HUES48 (cell line): ENCODE measurements around the gene RPS24.

Source experiments
- H3K27ac ChIP-seq: one replicate; pipeline ENCODE4 v1.7.0; 2013; ENCODE audit warnings: low read depth, low read length, inconsistent platforms
- H3K27me3 ChIP-seq: 2 replicates; pipeline ENCODE4 v1.6.1; 2013; ENCODE audit warnings: mild to moderate bottlenecking, low read length; ENCODE audit not compliant: control insufficient read depth, insufficient read depth
- H3K36me3 ChIP-seq: 2 replicates; pipeline ENCODE4 v1.6.1; 2013; ENCODE audit warnings: low read length; ENCODE audit not compliant: control insufficient read depth, insufficient read depth
- H3K4me1 ChIP-seq: 2 replicates; pipeline ENCODE4 v1.6.1; 2013; ENCODE audit warnings: mild to moderate bottlenecking, low read length; ENCODE audit not compliant: control insufficient read depth, insufficient read depth
- H3K4me3 ChIP-seq: 2 replicates; pipeline ENCODE4 v1.5.1; 2013; ENCODE audit warnings: mild to moderate bottlenecking, low read depth, low read length
- H3K9ac ChIP-seq: 2 replicates; pipeline ENCODE4 v1.6.1; 2013; ENCODE audit warnings: mild to moderate bottlenecking, low read depth, low read length, moderate library complexity
- H3K9me3 ChIP-seq: 2 replicates; pipeline ENCODE4 v1.6.1; 2013; ENCODE audit warnings: low read length; ENCODE audit not compliant: control insufficient read depth, insufficient read depth

Gene RPS24

DNA sequence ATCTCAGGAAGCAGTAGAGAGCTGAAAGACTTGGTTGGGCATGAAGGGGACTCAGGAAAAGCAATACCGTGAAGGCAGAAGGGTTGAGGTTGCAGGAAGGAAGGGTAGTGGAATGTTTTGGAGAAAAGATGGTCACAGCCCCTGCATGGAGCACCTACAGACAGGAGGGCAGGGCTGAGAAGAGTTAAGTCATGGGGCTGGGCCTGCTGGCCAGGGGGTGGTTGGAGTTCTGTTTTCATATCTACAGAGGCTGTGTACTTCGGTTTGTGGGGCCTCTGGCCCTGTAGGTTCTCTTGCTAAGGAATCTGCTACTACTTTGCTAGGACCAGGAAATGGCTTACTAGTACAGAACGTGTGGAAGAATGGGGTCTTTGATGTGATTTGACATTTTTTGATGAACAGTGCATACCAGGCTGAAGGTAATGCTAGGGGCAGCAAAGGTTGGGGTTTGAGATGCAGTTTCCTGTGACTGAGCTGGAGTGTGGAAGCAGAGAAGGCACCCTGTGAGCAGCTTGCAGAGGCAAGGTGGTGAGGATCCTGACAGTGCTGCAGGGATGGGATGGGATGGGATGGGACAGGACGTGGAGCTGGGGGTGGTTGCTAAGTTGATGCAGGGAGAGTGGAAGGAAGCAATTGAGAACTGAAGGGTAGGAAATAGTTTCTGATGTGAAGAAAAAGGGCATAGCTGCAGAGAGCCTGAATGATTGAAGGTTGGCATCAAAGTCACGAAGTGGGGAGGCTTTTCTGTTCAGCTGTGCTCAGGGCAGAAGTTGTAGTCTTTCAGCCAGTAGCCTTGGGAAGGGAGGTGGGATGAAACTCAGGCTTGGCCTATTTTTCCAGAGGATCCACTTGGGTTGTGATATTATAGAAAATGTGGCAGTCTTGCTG lies 7.8 kb downstream of the RPS24 start:
- Histone ChIP-seq H3K9me3 (no peaks in the 10 kb centered on the region), H3K27ac (peak overlapping the region; percentile 44), H3K9ac (0 out of 2 replicates have a peak overlapping the region, but pooled peaks have one; percentile 12), H3K4me3 (no peak overlapping the region), H3K27me3 (no peaks in the 10 kb centered on the region), H3K4me1 (peaks cover 53% of the 10 kb centered on the region), H3K36me3 (peaks cover 64% of the 10 kb centered on the region)

DNA sequence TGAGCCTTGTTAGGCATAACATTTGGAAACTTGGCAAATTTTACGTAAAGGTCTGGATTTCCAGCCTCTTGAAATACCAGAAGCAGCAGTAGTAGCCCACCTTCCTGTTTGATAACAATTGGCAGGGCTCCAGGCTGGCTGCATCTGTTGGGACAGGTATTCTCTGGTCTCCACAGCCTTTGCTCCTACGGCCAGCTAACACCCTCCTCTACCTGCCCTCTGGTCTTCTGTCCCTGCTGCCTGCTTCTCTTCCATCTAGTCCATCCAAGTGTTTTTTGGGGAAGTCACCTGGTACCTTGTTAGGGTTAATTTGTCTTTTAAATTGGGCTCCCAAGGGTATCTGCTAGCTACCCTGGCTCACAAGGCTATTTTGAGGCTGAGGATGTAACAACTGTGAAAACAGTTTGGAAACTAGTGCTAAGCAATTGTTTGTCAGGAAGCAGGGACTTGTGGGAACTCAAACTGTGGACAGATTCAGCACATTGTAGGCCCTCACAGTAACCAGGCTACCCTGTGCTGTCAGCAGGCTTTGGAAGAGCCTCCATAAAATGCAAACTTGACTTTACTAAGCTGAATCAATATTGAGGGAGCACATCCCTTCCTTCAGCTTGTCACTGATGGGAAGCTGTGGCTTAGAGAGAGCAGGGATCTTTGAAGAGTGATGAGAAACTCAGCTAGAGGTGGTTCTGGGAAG lies 8.5 kb downstream of the RPS24 start:
- H3K4me1 ChIP-seq, result peaks cover 45% of the 10 kb centered on the region
- no peak overlapping the region for H3K9ac ChIP-seq
- H3K27ac ChIP-seq, result peak overlapping the region; percentile 44
- no peak overlapping the region for H3K4me3 ChIP-seq
- no peaks in the 10 kb centered on the region for H3K9me3 ChIP-seq
- peaks cover 56% of the 10 kb centered on the region for H3K36me3 ChIP-seq
- no peaks in the 10 kb centered on the region for H3K27me3 ChIP-seq

DNA sequence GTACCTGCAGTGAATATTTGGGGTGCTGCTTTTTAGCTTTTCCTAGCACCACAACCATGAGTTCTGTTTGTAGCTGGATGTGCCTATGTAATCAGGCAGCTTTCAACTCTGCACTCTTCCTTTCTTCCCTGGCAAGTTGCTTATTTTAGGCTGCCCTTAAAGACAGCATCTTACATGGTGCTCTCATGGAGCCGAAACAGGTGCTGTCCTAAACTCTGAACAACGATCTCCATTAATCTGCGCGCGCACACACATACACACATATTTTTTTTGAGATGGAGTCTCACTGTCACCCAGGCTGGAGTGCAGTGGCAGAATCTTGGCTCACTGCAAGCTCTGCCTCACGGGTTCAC lies 9.1 kb downstream of the RPS24 start:
- Histone ChIP-seq H3K4me3 (no peak overlapping the region), H3K9me3 (no peaks in the 10 kb centered on the region), H3K4me1 (peaks cover 43% of the 10 kb centered on the region), H3K36me3 (peaks cover 51% of the 10 kb centered on the region), H3K27me3 (no peaks in the 10 kb centered on the region), H3K27ac (no peak overlapping the region), H3K9ac (no peak overlapping the region)

DNA sequence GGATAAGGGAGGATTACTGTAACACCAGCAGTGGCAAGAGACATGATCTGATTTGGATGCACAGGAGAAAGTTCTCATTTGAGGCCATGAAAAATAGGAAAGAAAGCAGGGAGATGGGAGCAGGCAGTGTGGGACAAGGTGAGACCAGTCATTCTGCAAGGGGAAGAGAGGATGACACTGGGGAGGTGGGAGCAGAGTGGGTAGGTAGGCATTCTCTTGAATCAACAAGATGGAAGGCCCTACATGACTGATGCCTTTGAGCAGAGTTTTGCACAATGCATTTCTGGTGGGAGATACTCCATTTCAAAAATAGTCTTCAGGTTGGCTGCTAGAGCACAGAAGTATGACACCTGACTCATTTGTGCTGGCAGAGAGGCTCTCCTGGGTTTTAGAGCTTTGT lies 10.5 kb downstream of the RPS24 start:
- Histone ChIP-seq H3K27me3 (no peaks in the 10 kb centered on the region), H3K9me3 (no peaks in the 10 kb centered on the region), H3K36me3 (peaks cover 36% of the 10 kb centered on the region), H3K9ac (no peak overlapping the region), H3K27ac (no peak overlapping the region), H3K4me1 (peaks cover 30% of the 10 kb centered on the region), H3K4me3 (no peak overlapping the region)

DNA sequence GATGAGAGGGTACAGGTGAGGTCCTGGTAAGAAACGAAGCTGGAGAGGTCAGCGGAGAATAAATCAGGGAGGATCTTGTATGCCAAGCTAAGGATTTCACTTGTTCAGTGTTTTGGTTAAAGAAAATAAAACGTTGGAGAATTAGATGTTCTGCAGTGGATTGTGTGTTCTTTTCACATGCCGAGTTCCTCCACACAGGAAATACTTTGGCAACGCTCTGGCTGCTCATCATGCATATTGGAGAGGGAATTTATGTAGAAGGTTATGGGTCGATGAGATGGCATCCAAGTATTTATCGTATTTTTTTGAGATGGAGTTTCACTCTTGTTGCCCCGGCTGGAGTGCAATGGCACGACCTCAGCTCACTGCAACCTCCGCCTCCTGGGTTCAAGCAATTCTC lies 11.0 kb downstream of the RPS24 start:
- H3K27ac ChIP-seq, result no peak overlapping the region
- H3K4me3 ChIP-seq, result no peak overlapping the region
- no peaks in the 10 kb centered on the region for H3K27me3 ChIP-seq
- H3K9ac ChIP-seq, result no peak overlapping the region
- no peaks in the 10 kb centered on the region for H3K9me3 ChIP-seq
- H3K4me1 ChIP-seq, result peaks cover 25% of the 10 kb centered on the region
- H3K36me3 ChIP-seq, result peaks cover 31% of the 10 kb centered on the region

DNA sequence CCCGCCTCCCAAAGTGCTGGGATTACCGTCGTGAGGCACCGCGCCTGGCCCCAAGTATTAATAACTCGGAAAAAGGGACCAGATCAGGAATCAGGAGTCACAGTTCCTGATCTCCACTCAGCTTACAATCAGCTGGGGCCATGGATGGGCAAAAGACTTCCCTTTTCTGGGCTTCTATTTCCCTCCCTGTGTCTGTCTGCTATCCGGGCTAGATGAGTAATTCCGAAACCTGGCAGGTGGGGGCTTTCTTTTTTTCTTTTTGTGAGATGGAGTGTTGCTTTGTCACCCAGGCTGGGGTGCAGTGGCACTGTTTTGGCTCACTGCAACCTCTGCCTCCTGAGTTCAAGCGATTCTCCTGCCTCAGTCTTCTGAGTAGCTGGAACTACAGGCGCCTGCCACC lies 11.6 kb downstream of the RPS24 start:
- Histone ChIP-seq H3K9me3 (no peaks in the 10 kb centered on the region), H3K27me3 (no peaks in the 10 kb centered on the region), H3K4me1 (peaks cover 21% of the 10 kb centered on the region), H3K9ac (no peak overlapping the region), H3K27ac (peak overlapping the region; percentile 48), H3K36me3 (peaks cover 26% of the 10 kb centered on the region), H3K4me3 (no peak overlapping the region)

DNA sequence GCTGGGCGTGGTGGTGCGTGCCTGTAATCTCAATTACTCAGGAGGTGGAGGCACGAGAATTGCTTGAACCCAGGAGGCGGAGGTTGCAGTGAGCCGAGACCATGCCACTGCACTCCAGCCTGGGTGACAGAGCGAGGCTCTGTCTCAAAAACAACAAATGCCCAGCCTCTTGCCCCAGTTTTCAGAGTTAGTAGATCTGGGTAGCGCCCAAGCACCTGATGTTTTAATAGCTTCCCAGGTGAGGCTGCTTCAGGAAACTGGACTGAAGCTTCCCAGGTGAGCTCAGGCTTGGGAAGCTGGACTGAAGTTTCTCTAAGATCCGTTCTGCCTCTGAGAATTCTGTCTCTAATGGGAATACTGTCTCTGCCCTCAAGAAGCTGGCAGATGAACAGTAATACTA lies 12.2 kb downstream of the RPS24 start:
- Histone ChIP-seq H3K27ac (no peak overlapping the region), H3K4me1 (peaks cover 15% of the 10 kb centered on the region), H3K36me3 (peaks cover 20% of the 10 kb centered on the region), H3K27me3 (no peaks in the 10 kb centered on the region), H3K9ac (no peak overlapping the region), H3K9me3 (no peaks in the 10 kb centered on the region), H3K4me3 (no peak overlapping the region)

DNA sequence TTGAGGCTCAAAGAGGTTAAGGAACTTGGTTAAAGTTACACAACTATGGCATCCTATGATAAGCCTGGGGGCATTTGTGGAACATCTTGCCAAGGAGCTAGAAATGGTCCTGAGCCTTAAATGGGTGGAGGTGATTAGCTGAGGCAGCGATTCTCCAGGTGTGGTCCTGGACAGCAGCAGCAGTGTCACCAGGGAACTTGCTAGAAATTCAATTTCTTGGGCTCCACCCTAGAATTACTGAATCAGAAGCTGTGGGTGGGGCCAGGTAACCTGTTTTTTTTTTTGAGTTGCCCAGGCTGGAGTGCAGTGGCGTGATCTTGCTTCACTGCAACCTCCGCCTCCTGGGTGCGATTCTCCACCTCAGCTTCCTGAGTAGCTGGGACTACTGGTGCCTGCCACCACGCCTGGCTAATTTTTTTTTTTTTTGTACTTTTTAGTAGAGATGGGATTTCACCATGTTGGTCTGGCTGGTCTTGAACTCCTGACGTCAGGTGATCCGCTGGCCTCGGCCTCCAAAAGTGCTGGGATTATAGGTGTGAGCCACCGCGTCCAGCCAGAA lies 13.1 kb downstream of the RPS24 start:
- H3K27ac ChIP-seq, result no peak overlapping the region
- H3K27me3 ChIP-seq, result no peaks in the 10 kb centered on the region
- H3K36me3 ChIP-seq, result peaks cover 10% of the 10 kb centered on the region
- no peak overlapping the region for H3K9ac ChIP-seq
- H3K4me3 ChIP-seq, result no peak overlapping the region
- H3K4me1 ChIP-seq, result 0 out of 2 replicates have a peak, but pooled peaks cover 5% of the 10 kb centered on the region
- H3K9me3 ChIP-seq, result no peaks in the 10 kb centered on the region

DNA sequence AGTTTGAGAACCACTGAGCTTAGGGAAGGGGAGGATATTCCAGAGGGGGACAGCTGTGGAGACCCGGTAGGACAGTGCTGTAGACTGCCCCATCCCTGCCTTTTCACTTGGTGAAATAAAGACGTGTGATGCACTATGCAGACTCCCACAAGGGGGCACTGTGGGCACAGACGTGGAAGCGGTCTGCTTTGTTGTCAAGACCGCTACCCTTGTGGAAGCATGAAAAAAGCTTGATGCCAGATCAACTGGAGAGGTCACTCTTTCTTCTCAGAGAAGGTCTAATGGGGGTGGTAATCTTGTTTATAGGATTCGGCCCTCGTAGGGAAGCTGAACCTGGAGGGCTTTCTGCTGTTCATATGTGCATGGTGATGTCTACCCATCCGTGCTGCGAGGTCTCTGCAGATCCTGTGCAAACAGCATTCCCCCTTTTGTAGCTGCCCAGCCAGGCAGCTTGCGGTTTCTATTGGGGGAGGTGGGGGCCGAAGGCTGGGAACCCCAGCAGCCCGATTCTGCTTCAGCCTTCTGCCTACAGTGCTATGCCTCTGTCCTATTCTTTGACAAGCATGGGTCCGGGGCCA lies 13.7 kb downstream of the RPS24 start:
- Histone ChIP-seq H3K27me3 (no peaks in the 10 kb centered on the region), H3K4me1 (0 out of 2 replicates have a peak, but pooled peaks cover 5% of the 10 kb centered on the region), H3K9ac (no peak overlapping the region), H3K4me3 (no peak overlapping the region), H3K9me3 (no peaks in the 10 kb centered on the region), H3K36me3 (peaks cover 4% of the 10 kb centered on the region; the same call in 1 of the 2 replicates), H3K27ac (no peak overlapping the region)

DNA sequence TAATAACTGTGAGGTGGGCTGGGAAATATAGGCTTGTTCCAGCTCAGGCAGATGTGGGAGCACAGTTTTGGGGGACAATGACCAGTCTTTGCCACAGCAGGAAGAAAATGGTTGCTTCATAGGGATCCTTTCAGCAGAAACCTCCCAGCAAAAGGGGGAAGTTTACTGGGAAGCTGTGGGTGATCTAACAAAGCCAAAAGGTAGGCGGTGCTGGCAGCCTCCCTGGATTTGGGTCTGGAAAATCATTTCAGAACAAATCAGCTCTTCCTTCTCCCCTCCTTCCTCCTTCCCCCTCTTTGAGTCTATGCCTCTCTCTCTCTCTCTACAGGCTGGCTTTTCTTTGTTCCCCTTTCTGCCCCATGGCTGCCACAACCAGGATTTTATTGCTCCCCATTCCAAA lies 16.2 kb downstream of the RPS24 start:
- Histone ChIP-seq H3K27me3 (no peaks in the 10 kb centered on the region), H3K9ac (no peak overlapping the region), H3K36me3 (no peaks in the 10 kb centered on the region), H3K9me3 (no peaks in the 10 kb centered on the region), H3K27ac (no peak overlapping the region), H3K4me1 (0 out of 2 replicates have a peak, but pooled peaks cover 5% of the 10 kb centered on the region), H3K4me3 (no peak overlapping the region)
